Mesenteric fat pad (tissue), 1 donor: ENCODE data around the gene UGGT2. TPM values are rescaled to one million over a fixed set of nuclear protein-coding genes. Genes with fewer than 3 reads are reported as not detected.
"Not testable (repeated sequence)": the region's sequence is repeated elsewhere in the genome, so short reads cannot be mapped to it uniquely, and the experiment has no call there.

Experiments
- DNase-seq: peaks from one replicate; pipeline ENCODE4 v3.0.0-alpha.2; 2020; ENCODE audit warnings: low spot score
- long read RNA-seq: library from polyadenylated mRNA; unstranded; transcript quantifications from one replicate; pipeline ENCODE4 v2.0.0, GENCODE V29; 2020
- total RNA-seq: library from RNA; stranded (reverse); fragmentation: NEBNext Ultra II Directional; extraction: Animal tissue kit (Norgen Biotek cat#: 25700); gene quantifications from one replicate; pipeline ENCODE4 v1.2.1, GENCODE V29; 2021
- donor health status: DM: yes; HTN: yes; CAD: no.

Gene UGGT2
- total RNA-seq, result 32.4 TPM
- long read RNA-seq, partial matches to known transcripts, result 6 of 22 reads
- long read RNA-seq, other reads (novel, unspliced or antisense), result 12 of 22 reads

GRCh38 chr13:96053003-96053703, at the start of gene UGGT2:
TSS of gene UGGT2 (minus strand) at chr13:96053401. CDS start at chr13:96053312, 89 bp downstream.
- DNase-seq, result peak; percentile 98

GRCh38 chr13:96100457-96101220, 47.4 kb upstream of the UGGT2 start:
- DNase-seq, result no peak

- DNase-seq, result no peak
Measured at GRCh38 chr13:96093296-96094006, 40.2 kb upstream of the UGGT2 start.

- DNase-seq, result no peak
Measured at GRCh38 chr13:96091164-96092117, 38.2 kb upstream of the UGGT2 start.

GRCh38 chr13:96090240-96091101, 37.3 kb upstream of the UGGT2 start:
- DNase-seq, result no peak

GRCh38 chr13:96089749-96090239, 36.6 kb upstream of the UGGT2 start, which contains the start of gene HS6ST3:
TSS of gene HS6ST3 (plus strand) at chr13:96090107.
- DNase-seq, result no peak

- no peak for DNase-seq
Measured at GRCh38 chr13:96089139-96089538, 35.9 kb upstream of the UGGT2 start.

- no peak for DNase-seq
Measured at GRCh38 chr13:96086736-96087135, 33.5 kb upstream of the UGGT2 start.

- no peak for DNase-seq
Measured at GRCh38 chr13:96082640-96083039, 29.4 kb upstream of the UGGT2 start.

GRCh38 chr13:96081888-96082287, 28.7 kb upstream of the UGGT2 start:
- DNase-seq, result no peak

GRCh38 chr13:96080676-96081075, 27.5 kb upstream of the UGGT2 start:
- no peak for DNase-seq

- DNase-seq, result no peak
Measured at GRCh38 chr13:96075953-96076543, 22.8 kb upstream of the UGGT2 start.

- DNase-seq, result no peak
Measured at GRCh38 chr13:96072392-96072791, 19.2 kb upstream of the UGGT2 start.

GRCh38 chr13:96071504-96071903, 18.3 kb upstream of the UGGT2 start:
- no peak for DNase-seq

GRCh38 chr13:96068729-96069128, 15.5 kb upstream of the UGGT2 start:
- no peak for DNase-seq

- no peak for DNase-seq
Measured at GRCh38 chr13:96065849-96066248, 12.6 kb upstream of the UGGT2 start.

GRCh38 chr13:96052656-96053002, 572 bp downstream of the UGGT2 start:
- no peak for DNase-seq

GRCh38 chr13:96051946-96052345, 1.3 kb downstream of the UGGT2 start:
- not testable (repeated sequence) for DNase-seq

- not testable (repeated sequence) for DNase-seq
Measured at GRCh38 chr13:96051491-96051890, 1.7 kb downstream of the UGGT2 start.
